Sigmoid colon (tissue), 4 donors: ENCODE results near the gene CST11.

Experiments
- EP300 ChIP-seq, 4 donors: sonication (generic); formaldehyde crosslinking; IDR thresholded peaks; one replicate each; pipeline ENCODE4 v1.6.1; 2017; ENCODE audit warnings: antibody characterized with exemption in 4 of 4
- POLR2A ChIP-seq, 2 donors: fragments of 450-650 bp; IDR thresholded peaks; one replicate each; pipeline ENCODE4 v1.6.1; 2016; ENCODE audit warnings: antibody characterized with exemption in 2 of 2, mild to moderate bottlenecking in 2 of 2, moderate library complexity in 2 of 2
- POLR2AphosphoS5 ChIP-seq, 4 donors: sonication (generic); formaldehyde crosslinking; IDR thresholded peaks; one replicate each; pipeline ENCODE4 v1.6.1; 2017; ENCODE audit warnings: antibody characterized with exemption in 4 of 4
- TF ChIP-seq, protein P1 (sequence below), 4 experiments: fragments of 450-650 bp in 3 of 4; fragments of 200-600 bp in 1 of 4; IDR thresholded peaks; one replicate each; pipeline ENCODE4 v1.5.1; 2016 to 2019; ENCODE audit warnings: antibody characterized with exemption in 4 of 4, mild to moderate bottlenecking in 3 of 4, moderate library complexity in 2 of 4

- TF ChIP-seq, protein P1, sequence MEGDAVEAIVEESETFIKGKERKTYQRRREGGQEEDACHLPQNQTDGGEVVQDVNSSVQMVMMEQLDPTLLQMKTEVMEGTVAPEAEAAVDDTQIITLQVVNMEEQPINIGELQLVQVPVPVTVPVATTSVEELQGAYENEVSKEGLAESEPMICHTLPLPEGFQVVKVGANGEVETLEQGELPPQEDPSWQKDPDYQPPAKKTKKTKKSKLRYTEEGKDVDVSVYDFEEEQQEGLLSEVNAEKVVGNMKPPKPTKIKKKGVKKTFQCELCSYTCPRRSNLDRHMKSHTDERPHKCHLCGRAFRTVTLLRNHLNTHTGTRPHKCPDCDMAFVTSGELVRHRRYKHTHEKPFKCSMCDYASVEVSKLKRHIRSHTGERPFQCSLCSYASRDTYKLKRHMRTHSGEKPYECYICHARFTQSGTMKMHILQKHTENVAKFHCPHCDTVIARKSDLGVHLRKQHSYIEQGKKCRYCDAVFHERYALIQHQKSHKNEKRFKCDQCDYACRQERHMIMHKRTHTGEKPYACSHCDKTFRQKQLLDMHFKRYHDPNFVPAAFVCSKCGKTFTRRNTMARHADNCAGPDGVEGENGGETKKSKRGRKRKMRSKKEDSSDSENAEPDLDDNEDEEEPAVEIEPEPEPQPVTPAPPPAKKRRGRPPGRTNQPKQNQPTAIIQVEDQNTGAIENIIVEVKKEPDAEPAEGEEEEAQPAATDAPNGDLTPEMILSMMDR (IDR thresholded peaks at IDR 0.05), result no peak
- TF ChIP-seq POLR2A (IDR thresholded peaks at IDR 0.05), result no peak
- TF ChIP-seq EP300 (IDR thresholded peaks at IDR 0.05), result no peak
- no peak for TF ChIP-seq POLR2AphosphoS5 (IDR thresholded peaks at IDR 0.05)
Measured at GRCh38 chr20:23477223-23477622, 24.5 kb upstream of the CST11 start.
